NCI-H2196 treated with DMSO at 0.1 percent for 48 hours (cell line): ENCODE measurements around the gene P2RY13.
A peak's percentile ranks its signal among the peaks of the same experiment; 100 is the strongest.

Experiments
- DNase-seq: peaks from one replicate; lab custom pipeline; 2025; ENCODE audit not compliant: unreplicated experiment; lab: John Stamatoyannopoulos, UW

Gene P2RY13

GRCh38 chr3:151321526-151321925 lies 7.8 kb downstream of the P2RY13 start:
- DNase-seq: no peak

DNA sequence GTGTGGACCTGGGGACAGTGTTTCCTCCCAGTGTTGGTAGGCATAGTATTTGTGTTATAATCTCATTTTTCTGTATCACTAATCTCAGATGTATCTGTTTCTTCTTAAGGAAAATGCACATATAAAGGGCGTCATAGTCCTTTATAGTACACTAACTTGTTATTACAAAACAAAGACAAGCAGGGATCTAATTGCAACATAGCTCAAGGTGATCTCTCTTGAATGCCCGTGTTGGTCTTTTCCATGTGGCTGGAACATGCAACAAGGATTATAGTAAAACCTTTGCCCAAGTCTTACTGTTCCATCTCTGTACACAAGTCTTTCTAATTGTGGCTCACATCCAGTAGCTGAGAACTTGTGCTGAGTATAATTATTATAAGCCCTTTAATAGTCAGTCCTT lies 9.2 kb downstream of the P2RY13 start:
- DNase-seq: no peak

DNA sequence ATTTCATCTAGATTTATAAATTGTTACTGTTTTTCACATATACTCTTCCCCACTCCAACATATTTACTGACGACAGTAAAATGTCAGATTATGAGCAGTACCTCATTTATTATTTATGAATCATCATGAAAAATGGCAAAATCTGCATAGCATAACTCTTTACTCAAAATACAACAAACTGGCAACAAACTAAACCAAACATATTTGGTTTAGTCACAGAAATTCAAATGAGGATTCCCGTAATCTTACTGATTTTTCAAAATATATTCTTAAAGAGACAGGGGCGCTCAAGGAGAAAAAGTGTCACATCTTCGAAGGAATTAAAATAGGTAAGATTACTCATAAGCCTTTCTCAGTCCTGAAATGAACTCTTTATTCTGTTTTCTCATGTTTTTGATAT lies 9.7 kb downstream of the P2RY13 start:
- DNase-seq: no peak

DNA sequence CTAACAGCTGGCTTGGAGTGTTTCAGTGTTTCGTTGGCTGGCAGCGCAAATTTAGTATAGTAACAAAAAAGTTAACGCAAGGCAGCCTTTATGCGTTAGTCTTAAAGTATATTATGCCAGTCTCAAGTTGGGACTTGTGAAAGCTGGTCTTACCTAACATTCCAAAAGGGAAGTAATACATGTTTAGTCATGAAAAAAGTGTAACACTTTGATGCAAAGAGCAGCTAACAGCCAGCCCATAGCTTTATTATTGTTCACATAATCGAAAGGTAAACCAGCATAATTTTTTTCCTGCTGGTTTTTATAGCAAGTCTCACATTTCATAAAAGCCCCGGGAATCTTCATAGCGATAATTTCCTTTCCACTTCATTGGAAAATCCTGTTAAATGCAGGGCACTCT lies 10.4 kb downstream of the P2RY13 start:
- DNase-seq: no peak

DNA sequence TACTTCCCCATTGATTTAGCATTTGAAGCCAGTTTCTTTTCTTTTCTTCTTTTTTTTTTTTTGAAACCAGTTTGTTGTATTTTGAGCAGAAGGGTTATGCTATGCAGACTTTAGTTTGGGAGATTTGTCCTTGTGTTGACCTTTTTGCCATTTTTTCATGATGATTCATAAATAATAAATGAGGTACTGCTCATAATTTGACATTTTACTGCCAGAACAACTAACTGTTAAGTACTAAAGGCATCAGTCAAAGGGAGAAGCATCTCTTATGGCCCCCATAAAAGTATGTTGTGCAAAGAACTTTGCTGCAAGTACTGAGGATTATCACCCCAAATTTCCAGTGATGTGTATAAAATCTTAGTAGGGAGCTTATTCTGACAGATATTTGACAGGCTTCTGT lies 11.0 kb downstream of the P2RY13 start:
- no peak for DNase-seq

DNA sequence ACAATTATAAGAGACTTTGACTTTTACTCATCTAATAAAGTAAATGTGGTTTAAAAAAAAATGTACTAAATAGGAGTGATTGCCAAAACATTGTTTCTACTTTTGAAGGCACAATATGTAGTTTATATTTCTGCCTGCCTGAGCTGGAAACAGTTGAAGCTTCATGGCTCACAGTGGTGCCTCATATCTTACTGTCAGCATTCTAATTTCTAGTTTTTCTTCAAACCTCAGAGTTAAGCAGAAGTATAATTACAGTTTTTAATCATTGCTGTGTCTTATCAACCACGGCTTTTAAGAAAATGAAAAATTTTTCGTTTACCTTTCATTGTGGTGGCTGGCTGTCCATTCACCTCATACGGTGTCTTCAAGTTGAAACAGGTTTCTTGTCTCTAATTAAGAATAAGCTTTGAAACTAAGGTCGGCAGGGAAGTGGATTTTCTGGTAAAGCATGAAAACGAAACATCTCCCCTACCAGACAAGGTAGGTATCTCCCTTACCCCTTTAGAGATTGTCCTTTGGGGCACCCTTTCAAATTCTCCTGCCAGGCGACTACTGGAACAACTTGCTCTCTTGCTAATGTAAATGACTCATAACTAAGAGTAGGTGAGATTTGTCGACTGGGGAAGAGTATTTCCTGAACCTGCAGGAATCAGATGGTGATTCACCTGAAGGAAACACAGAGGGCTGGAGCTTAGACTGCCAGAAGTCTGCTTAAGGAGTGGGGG lies 12.9 kb downstream of the P2RY13 start, which contains the start of gene GPR87:
TSS of gene GPR87 (minus strand) at position 554 of the 725 bp plus-strand sequence. CDS start 16,720 bp downstream, outside the sequence.
- DNase-seq: no peak

GRCh38 chr3:151315846-151316245 lies 13.5 kb downstream of the P2RY13 start:
- no peak for DNase-seq

GRCh38 chr3:151315136-151315535 lies 14.2 kb downstream of the P2RY13 start:
- no peak for DNase-seq

DNA sequence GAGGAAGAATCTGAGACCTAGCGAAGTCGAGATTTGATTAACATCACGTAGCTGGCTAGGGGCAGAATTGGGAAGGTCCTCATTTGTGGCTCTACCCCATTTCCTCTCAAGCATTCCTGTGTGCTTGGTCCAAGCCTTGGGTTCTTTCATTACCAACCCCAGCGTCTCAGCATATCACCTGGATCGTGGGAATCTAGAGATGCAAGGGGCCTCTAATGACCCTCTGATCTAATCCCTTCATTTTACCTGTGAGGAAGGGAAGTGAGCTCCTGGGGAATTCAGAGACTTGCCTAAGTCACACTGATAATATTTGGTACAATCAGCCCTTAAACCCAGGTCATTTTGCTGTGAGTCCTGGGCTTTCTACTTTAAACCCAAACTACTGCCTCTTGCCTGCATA lies 14.8 kb downstream of the P2RY13 start:
- DNase-seq: no peak

DNA sequence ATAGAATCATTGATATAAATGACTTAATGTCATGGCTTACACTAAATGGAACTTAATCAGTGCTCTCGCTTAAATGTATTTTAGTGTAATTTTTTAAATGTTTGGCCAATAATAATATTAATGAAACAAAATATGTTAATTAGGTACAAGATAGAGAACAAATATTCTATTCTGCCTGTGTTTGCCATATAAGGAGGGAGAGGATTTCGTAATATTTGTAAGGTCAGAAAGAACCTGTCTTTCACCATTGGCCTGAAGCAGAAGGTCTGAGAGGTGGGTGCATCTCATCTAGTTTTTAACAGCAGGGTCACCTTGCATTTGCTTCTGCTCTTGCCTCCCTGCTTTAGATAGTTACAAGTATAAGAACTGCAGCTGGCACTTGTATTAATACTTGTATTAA lies 15.2 kb downstream of the P2RY13 start:
- DNase-seq: no peak

DNA sequence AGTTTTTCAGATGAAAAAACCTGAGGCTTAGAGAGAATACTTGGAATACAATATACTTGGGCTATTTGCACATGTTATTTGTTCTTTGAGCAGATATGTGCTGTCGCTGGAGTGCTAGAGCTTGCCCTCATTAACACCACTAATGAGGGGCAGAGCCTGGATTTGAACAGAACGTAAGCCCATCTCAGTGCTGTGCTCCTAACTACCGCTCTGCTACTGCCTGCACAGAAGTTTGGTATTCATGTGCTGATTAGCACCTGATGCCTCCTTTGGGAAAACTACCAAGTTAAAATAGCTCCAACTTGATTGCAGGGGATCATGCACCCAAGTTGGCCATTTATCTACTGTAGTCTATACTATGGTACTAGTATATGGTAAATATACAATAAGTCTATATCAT lies 16.4 kb downstream of the P2RY13 start:
- DNase-seq: no peak

DNA sequence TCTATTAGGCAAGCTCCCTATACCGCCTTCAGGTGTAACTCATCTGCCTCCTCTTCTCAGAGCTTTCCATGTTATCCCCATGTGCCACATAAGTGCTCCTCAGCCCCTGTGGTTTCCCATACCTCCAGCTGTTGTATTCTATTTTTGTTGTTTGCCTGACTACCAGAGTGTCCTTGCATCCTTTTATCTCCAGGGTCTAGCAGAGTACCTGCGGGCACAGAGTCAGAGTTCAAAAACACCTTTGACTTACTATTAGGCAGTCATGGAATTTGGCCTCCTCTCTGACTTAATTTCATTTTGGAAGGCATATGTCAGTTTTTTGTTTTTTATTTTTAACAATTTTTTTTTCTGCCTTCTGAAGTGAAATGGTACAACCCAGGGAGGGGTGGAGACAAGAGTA lies 19.8 kb downstream of the P2RY13 start:
- no peak for DNase-seq

DNA sequence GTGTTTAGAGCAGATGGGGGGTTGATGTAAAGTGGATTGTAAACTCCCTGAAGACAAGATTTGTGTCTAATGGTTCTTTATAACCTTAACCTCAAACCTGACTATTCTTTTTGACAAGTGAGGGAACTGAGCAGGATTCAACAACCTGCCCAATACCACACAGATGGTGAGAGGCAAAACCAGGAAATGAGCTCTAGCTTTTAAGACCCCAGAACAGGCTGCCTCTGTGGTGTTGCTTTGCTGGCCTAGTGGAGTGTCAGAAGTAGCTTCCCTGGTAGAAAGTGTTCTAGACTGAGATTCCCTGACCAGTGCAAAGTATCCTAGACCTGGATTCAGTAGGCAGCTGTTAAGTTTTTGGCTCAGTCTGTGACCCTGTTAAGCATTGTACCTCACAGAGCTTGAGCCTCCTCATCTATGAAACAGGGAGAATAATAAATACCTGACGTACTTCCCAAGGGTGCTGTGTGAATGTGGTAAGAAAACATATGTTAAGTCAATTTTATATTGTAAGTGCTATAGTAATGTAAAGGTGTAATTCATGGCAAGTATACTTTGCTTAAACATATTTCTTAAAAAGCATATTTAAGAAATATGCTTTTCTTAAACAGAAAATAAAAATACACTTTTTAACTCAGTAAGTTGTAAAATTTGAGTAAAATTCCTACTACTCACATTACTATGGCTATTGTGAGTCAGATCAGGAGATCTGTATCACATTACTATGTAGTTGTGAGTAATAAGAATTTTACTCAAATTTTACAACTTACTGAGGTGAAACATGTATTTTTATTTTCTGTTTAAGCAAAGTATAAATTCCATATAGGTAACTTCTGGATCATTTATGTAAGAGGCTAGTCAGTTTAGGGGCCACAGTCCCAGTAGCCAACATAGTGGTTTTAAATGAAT lies 21.5 kb downstream of the P2RY13 start:
- no peak for DNase-seq

- no peak for DNase-seq
Measured at GRCh38 chr3:151307131-151307530, 22.2 kb downstream of the P2RY13 start.

- DNase-seq: no peak
Measured at GRCh38 chr3:151306168-151306810, 23.1 kb downstream of the P2RY13 start.

GRCh38 chr3:151305775-151306151 lies 23.6 kb downstream of the P2RY13 start:
- DNase-seq: no peak

GRCh38 chr3:151305060-151305774 lies 24.1 kb downstream of the P2RY13 start:
- DNase-seq: peak; percentile 18

- DNase-seq: no peak
Measured at GRCh38 chr3:151303751-151304150, 25.6 kb downstream of the P2RY13 start.

- no peak for DNase-seq
Measured at GRCh38 chr3:151301787-151302186, 27.6 kb downstream of the P2RY13 start.

DNA sequence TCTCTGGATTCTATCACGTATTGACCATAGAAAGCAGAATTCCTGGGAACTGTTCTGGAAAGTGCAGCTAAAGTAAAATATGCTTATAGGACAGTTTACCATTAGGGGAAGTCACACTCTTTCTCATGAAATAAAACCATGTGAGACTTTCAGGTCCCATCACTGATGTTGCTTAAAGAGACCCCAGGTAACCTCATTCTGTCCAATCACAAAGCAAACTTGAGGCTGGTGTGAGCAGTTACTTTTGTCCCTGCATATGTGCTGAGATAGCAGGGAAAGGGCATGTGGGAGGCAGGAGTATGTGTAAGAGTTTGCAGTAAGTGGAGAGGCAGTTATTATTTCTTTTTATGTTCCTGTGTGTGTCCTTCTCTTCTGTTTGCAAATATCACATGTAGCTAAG lies 28.8 kb downstream of the P2RY13 start:
- no peak for DNase-seq

DNA sequence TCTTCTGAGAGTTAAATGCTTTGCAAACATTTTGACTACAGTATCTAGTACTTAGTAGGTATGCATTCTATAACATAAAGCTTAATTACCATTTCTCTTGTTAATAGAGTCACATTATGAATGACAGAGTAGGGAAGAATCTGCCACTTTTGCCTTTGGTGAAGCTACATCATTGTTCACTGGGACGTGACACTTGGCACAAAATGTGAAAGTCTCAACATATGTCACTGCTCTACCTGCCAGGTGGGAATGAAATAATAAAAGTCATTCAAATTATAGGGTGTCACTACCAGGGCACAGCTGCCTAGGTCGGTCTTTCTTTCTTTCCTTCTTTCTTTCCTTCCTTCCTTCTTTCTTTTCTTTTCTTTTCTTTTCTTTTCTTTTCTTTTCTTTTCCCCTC lies 30.3 kb downstream of the P2RY13 start:
- DNase-seq: no peak
